Measurements from ENCODE around the gene UNC80.

UNC80 gene

GRCh38 chr2:209998596-209998995 lies 227.0 kb downstream of the UNC80 start:
- in situ Hi-C loops (cut with HindIII; ENCODE audit: low pct_ligation_motif_present, low pct_unique_long_range_greater_than_20kb, low sequenced_read_pairs), result no loop called here

GRCh38 chr2:210000464-210001324 lies 229.1 kb downstream of the UNC80 start:
- in situ Hi-C loops (cut with HindIII; ENCODE audit: low pct_ligation_motif_present, low pct_unique_long_range_greater_than_20kb, low sequenced_read_pairs), result no loop called here
- DNase-seq, result no peak

More at GRCh38 chr2:209998596-209998995, 227.0 kb downstream of the UNC80 start:
- DNase-seq, result no peak

- peak; percentile 97 for DNase-seq
- in situ Hi-C loops (cut with HindIII; ENCODE audit: low pct_ligation_motif_present, low pct_unique_long_range_greater_than_20kb, low sequenced_read_pairs), result no loop called here
Measured at GRCh38 chr2:210002158-210003157, 230.8 kb downstream of the UNC80 start, which contains the start of gene RPE. TSS of gene RPE (plus strand) at chr2:210002638. CDS start at chr2:210002662, 24 bp downstream.

- in situ Hi-C loops (cut with HindIII; ENCODE audit: low pct_ligation_motif_present, low pct_unique_long_range_greater_than_20kb, low sequenced_read_pairs), result no loop called here
- DNase-seq, result no peak
Measured at GRCh38 chr2:210003359-210003758, 231.7 kb downstream of the UNC80 start.

GRCh38 chr2:210004881-210005280 lies 233.2 kb downstream of the UNC80 start:
- in situ Hi-C loops (cut with HindIII; ENCODE audit: low pct_ligation_motif_present, low pct_unique_long_range_greater_than_20kb, low sequenced_read_pairs), result no loop called here
- DNase-seq, result no peak

GRCh38 chr2:210007895-210008294 lies 236.3 kb downstream of the UNC80 start:
- DNase-seq, result no peak

GRCh38 chr2:210009126-210009525 lies 237.5 kb downstream of the UNC80 start:
- in situ Hi-C loops (cut with HindIII; ENCODE audit: low pct_ligation_motif_present, low pct_unique_long_range_greater_than_20kb, low sequenced_read_pairs), result no loop called here
- DNase-seq, result no peak

More at GRCh38 chr2:210007895-210008294, 236.3 kb downstream of the UNC80 start:
- in situ Hi-C loops (cut with HindIII; ENCODE audit: low pct_ligation_motif_present, low pct_unique_long_range_greater_than_20kb, low sequenced_read_pairs), result no loop called here

- in situ Hi-C loops (cut with HindIII; ENCODE audit: low pct_ligation_motif_present, low pct_unique_long_range_greater_than_20kb, low sequenced_read_pairs), result no loop called here
- DNase-seq, result no peak
Measured at GRCh38 chr2:210009896-210010295, 238.3 kb downstream of the UNC80 start.

- no peak for DNase-seq
- in situ Hi-C loops (cut with HindIII; ENCODE audit: low pct_ligation_motif_present, low pct_unique_long_range_greater_than_20kb, low sequenced_read_pairs), result no loop called here
Measured at GRCh38 chr2:210020138-210020537, 248.5 kb downstream of the UNC80 start.

GRCh38 chr2:210022824-210023223 lies 251.2 kb downstream of the UNC80 start:
- in situ Hi-C loops (cut with HindIII; ENCODE audit: low pct_ligation_motif_present, low pct_unique_long_range_greater_than_20kb, low sequenced_read_pairs), result no loop called here
- no peak for DNase-seq

- in situ Hi-C loops (cut with HindIII; ENCODE audit: low pct_ligation_motif_present, low pct_unique_long_range_greater_than_20kb, low sequenced_read_pairs), result no loop called here
- no peak for DNase-seq
Measured at GRCh38 chr2:210027608-210028007, 256.0 kb downstream of the UNC80 start.

GRCh38 chr2:210028178-210028577 lies 256.5 kb downstream of the UNC80 start:
- no peak for DNase-seq
- in situ Hi-C loops (cut with HindIII; ENCODE audit: low pct_ligation_motif_present, low pct_unique_long_range_greater_than_20kb, low sequenced_read_pairs), result no loop called here

GRCh38 chr2:210034087-210034683 lies 262.6 kb downstream of the UNC80 start:
- in situ Hi-C loops (cut with HindIII; ENCODE audit: low pct_ligation_motif_present, low pct_unique_long_range_greater_than_20kb, low sequenced_read_pairs), result no loop called here
- DNase-seq, result no peak

- in situ Hi-C loops (cut with HindIII; ENCODE audit: low pct_ligation_motif_present, low pct_unique_long_range_greater_than_20kb, low sequenced_read_pairs), result no loop called here
- DNase-seq, result no peak
Measured at GRCh38 chr2:210035679-210036078, 264.0 kb downstream of the UNC80 start.

- in situ Hi-C loops (cut with HindIII; ENCODE audit: low pct_ligation_motif_present, low pct_unique_long_range_greater_than_20kb, low sequenced_read_pairs), result no loop called here
Measured at GRCh38 chr2:210038078-210038477, 266.4 kb downstream of the UNC80 start.

GRCh38 chr2:210046851-210047500 lies 275.3 kb downstream of the UNC80 start:
- DNase-seq, result no peak
- in situ Hi-C loops (cut with HindIII; ENCODE audit: low pct_ligation_motif_present, low pct_unique_long_range_greater_than_20kb, low sequenced_read_pairs), result no loop called here

More at GRCh38 chr2:210038078-210038477, 266.4 kb downstream of the UNC80 start:
- DNase-seq, result no peak
